K562 (cell line): ENCODE results near the gene BMP15. TPM values are rescaled to one million over a fixed set of nuclear protein-coding genes. Genes with fewer than 3 reads are reported as not detected.

Source experiments
- CREM ChIP-seq: IDR thresholded peaks from 2 replicates; pipeline ENCODE4 v1.6.1; 2014; ENCODE audit warnings: antibody characterized with exemption, low read depth
- CSDE1 ChIP-seq, 2 experiments: fragments of 450-650 bp; IDR thresholded peaks; 2 replicates each; pipeline ENCODE4 v1.6.1; 2016; ENCODE audit warnings: mild to moderate bottlenecking in 1 of 2
- GTF2A2 ChIP-seq: IDR thresholded peaks from 2 replicates; pipeline ENCODE4 v1.6.1; 2016; ENCODE audit warnings: mild to moderate bottlenecking, missing genetic modification characterization, missing compliant biosample characterization
- HDAC3 ChIP-seq: fragments of 450-650 bp; IDR thresholded peaks from 2 replicates; pipeline ENCODE4 v1.6.1; 2018; ENCODE audit warnings: borderline replicate concordance, mild to moderate bottlenecking, moderate library complexity; ENCODE audit not compliant: partially characterized antibody
- MEF2D ChIP-seq: conservative IDR thresholded peaks from 2 replicates; pipeline ENCODE4 v1.6.1; 2016; ENCODE audit warnings: low read depth, missing genetic modification characterization, missing compliant biosample characterization
- SMARCB1 ChIP-seq: IDR thresholded peaks from 2 replicates; pipeline ENCODE4 v1.6.1; 2011; ENCODE audit warnings: improper control_type of control experiment, low read depth; ENCODE audit not compliant: insufficient read length
- TCF7L2 ChIP-seq: fragments of 150-350 bp; IDR thresholded peaks from 2 replicates; pipeline ENCODE4 v1.6.1; 2016; ENCODE audit warnings: low read depth, mild to moderate bottlenecking, low read length, moderate library complexity
- ZKSCAN1 ChIP-seq: fragments of 150-350 bp; IDR thresholded peaks from 2 replicates; pipeline ENCODE4 v1.6.1; 2016; ENCODE audit warnings: low read depth, low read length
- ZNF23 ChIP-seq: fragments of 250-450 bp; sonication (Bioruptor Pico); IDR thresholded peaks from 2 replicates; pipeline ENCODE4 v1.4.0; 2020; ENCODE audit warnings: mild to moderate bottlenecking
- ZNF79 ChIP-seq: fragments of 250-450 bp; sonication (Bioruptor Pico); IDR thresholded peaks from 2 replicates; pipeline ENCODE4 v1.4.0; 2020; ENCODE audit warnings: low read depth, mild to moderate bottlenecking, moderate library complexity
- polyA plus RNA-seq, 8 experiments: library from polyadenylated mRNA; depleted of rRNA in 4 of 8; stranded (reverse) in 5 of 8; unstranded in 3 of 8; fragments of >200 nt; fragmentation: Nextera tagmentation in 2 of 8; fragmentation: Illumina TruSeq in 1 of 8; extraction: Ambion mirVana in 2 of 8; extraction: Trizol in 1 of 8; gene quantifications; 2 replicates each; pipeline versions ENCODE4 v1.2.1 to v1.2.3, GENCODE V29; 2011 to 2014; ENCODE audit warnings: inconsistent platforms in 1 of 8, missing spikeins in 1 of 8
- total RNA-seq, 7 experiments: library from RNA; depleted of rRNA in 6 of 7; stranded (reverse); fragments of >200 nt in 6 of 7; fragmentation: Illumina TruSeq in 2 of 7; extraction: Trizol in 2 of 7; gene quantifications; 2 replicates each; pipeline versions ENCODE4 v1.2.1 to v1.2.3, GENCODE V29; 2011 to 2021; ENCODE audit warnings: low replicate concordance in 1 of 7
- TF ChIP-seq, protein P1 (sequence below): fragments of 450-650 bp; IDR thresholded peaks from 2 replicates; pipeline ENCODE4 v1.6.1; 2018; ENCODE audit not compliant: partially characterized antibody

BMP15 gene
- total and polyA plus RNA-seq, 9 of the 15 experiments (the other 6 are each of a cell fraction or from before 2014, with no cell fraction given) = not detected

DNA sequence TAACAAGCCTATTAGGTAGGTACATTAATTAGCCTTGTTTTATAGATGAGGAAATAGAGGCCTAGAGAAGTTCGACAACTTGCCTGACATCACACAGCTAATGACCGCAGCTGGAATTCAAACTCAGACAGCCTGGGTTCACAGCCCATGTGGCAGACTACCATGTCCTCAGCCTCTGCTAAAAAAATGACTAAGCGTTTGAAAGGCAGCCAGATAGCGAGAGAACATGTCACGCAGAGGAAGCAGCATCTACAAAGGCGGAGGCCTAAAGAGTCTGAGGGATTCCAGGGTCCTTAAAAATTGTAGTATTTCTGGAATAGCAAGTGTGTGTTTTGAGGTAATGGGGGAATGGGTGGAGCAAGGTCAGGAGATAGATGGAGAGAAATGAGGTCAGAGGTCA lies 33.2 kb upstream of the BMP15 start (continued):
- TF ChIP-seq, protein P1, sequence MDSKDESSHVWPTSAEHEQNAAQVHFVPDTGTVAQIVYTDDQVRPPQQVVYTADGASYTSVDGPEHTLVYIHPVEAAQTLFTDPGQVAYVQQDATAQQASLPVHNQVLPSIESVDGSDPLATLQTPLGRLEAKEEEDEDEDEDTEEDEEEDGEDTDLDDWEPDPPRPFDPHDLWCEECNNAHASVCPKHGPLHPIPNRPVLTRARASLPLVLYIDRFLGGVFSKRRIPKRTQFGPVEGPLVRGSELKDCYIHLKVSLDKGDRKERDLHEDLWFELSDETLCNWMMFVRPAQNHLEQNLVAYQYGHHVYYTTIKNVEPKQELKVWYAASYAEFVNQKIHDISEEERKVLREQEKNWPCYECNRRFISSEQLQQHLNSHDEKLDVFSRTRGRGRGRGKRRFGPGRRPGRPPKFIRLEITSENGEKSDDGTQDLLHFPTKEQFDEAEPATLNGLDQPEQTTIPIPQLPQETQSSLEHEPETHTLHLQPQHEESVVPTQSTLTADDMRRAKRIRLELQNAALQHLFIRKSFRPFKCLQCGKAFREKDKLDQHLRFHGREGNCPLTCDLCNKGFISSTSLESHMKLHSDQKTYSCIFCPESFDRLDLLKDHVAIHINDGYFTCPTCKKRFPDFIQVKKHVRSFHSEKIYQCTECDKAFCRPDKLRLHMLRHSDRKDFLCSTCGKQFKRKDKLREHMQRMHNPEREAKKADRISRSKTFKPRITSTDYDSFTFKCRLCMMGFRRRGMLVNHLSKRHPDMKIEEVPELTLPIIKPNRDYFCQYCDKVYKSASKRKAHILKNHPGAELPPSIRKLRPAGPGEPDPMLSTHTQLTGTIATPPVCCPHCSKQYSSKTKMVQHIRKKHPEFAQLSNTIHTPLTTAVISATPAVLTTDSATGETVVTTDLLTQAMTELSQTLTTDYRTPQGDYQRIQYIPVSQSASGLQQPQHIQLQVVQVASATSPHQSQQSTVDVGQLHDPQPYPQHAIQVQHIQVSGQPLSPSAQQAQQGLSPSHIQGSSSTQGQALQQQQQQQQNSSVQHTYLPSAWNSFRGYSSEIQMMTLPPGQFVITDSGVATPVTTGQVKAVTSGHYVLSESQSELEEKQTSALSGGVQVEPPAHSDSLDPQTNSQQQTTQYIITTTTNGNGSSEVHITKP = no peak
- TF ChIP-seq ZNF23 (CRISPR knock-in tag) (no peak), ZNF79 (CRISPR knock-in tag) (no peak), HDAC3 (no peak), TCF7L2 (no peak), CSDE1 (IDR thresholded peaks at IDR 0.05) (no peak), ZKSCAN1 (no peak), MEF2D (no peak), SMARCB1 (no peak), GTF2A2 (no peak), CREM (no peak)
